NT2/D1 (cell line): Measurements from ENCODE around the gene RETREG3.
A peak's percentile ranks its signal among the peaks of the same experiment; 100 is the strongest.

Experiments used
- DNase-seq: peaks from one replicate; pipeline ENCODE4 v3.0.0-alpha.2; 2011; ENCODE audit warnings: low read depth, low spot score
- H3K27me3 ChIP-seq: 2 replicates; pipeline ENCODE4 v1.6.0; 2011; ENCODE audit warnings: mild to moderate bottlenecking; ENCODE audit not compliant: insufficient read length, insufficient read depth
- H3K36me3 ChIP-seq: 2 replicates; pipeline ENCODE4 v1.6.1; 2011; ENCODE audit warnings: mild to moderate bottlenecking, low read length, mixed read lengths; ENCODE audit not compliant: insufficient read depth, insufficient read length
- H3K4me1 ChIP-seq: 2 replicates; pipeline ENCODE4 v1.5.1; 2011; ENCODE audit not compliant: insufficient read depth, insufficient read length
- H3K4me3 ChIP-seq: 2 replicates; pipeline ENCODE4 v1.5.1; 2011; ENCODE audit warnings: low read depth; ENCODE audit not compliant: insufficient read length
- H3K9ac ChIP-seq: 2 replicates; pipeline ENCODE4 v1.6.0; 2011; ENCODE audit warnings: low read depth; ENCODE audit not compliant: insufficient read length
- H3K9me3 ChIP-seq: 2 replicates; pipeline ENCODE4 v1.5.1; 2011; ENCODE audit warnings: mild to moderate bottlenecking, low read length; ENCODE audit not compliant: insufficient read depth
- SUZ12 ChIP-seq: IDR thresholded peaks from 2 replicates; pipeline ENCODE4 v1.6.1; 2011; ENCODE audit not compliant: insufficient read length, insufficient read depth; ENCODE audit errors: extremely low read depth
- YY1 ChIP-seq: IDR thresholded peaks from 2 replicates; pipeline ENCODE4 v1.6.1; 2011; ENCODE audit not compliant: insufficient read length, insufficient read depth
- ZNF274 ChIP-seq: IDR thresholded peaks from 2 replicates; pipeline ENCODE4 v1.6.1; 2011; ENCODE audit warnings: mild to moderate bottlenecking, low read depth, low read length

Gene RETREG3

GRCh38 chr17:42573095-42573494 lies 36.1 kb downstream of the RETREG3 start:
- no peak overlapping the region for H3K9ac ChIP-seq
- TF ChIP-seq SUZ12 (no peak), YY1 (no peak), ZNF274 (no peak)
- no peak overlapping the region for H3K4me3 ChIP-seq
- H3K27me3 ChIP-seq, result no peaks in the 10 kb centered on the region
- DNase-seq, result no peak
- no peaks in the 10 kb centered on the region for H3K4me1 ChIP-seq
- H3K9me3 ChIP-seq, result no peaks in the 10 kb centered on the region
- H3K36me3 ChIP-seq, result peaks cover 87% of the 10 kb centered on the region

- Histone ChIP-seq H3K36me3 (peaks cover 90% of the 10 kb centered on the region), H3K4me1 (peaks cover 3% of the 10 kb centered on the region), H3K4me3 (no peak overlapping the region), H3K27me3 (no peaks in the 10 kb centered on the region), H3K9ac (no peak overlapping the region), H3K9me3 (no peaks in the 10 kb centered on the region)
- DNase-seq, result no peak
- TF ChIP-seq ZNF274 (no peak), YY1 (no peak), SUZ12 (no peak)
Measured at GRCh38 chr17:42571435-42572225, 37.5 kb downstream of the RETREG3 start.

GRCh38 chr17:42568341-42569111 lies 40.6 kb downstream of the RETREG3 start:
- no peak overlapping the region for H3K9ac ChIP-seq
- H3K4me3 ChIP-seq, result no peak overlapping the region

GRCh38 chr17:42566883-42567573 lies 42.1 kb downstream of the RETREG3 start, which contains the start of gene MLX:
Gene MLX (plus strand): TSS chr17:42567100. CDS start chr17:42567125, 25 bp downstream.
- Histone ChIP-seq H3K27me3 (no peaks in the 10 kb centered on the region), H3K9ac (peak within 1 kb of the TSS; percentile 88), H3K4me3 (peak within 1 kb of the TSS; percentile 91), H3K4me1 (peaks cover 19% of the 10 kb centered on the region), H3K36me3 (peaks cover 85% of the 10 kb centered on the region), H3K9me3 (no peaks in the 10 kb centered on the region)
- DNase-seq, result peak; percentile 68
- no peak for TF ChIP-seq SUZ12
- no peak for TF ChIP-seq YY1
- TF ChIP-seq ZNF274, result no peak

More at GRCh38 chr17:42568341-42569111, 40.6 kb downstream of the RETREG3 start:
- no peaks in the 10 kb centered on the region for H3K9me3 ChIP-seq
- H3K4me1 ChIP-seq, result peaks cover 14% of the 10 kb centered on the region
- TF ChIP-seq SUZ12 (no peak), YY1 (no peak), ZNF274 (no peak)
- H3K27me3 ChIP-seq, result no peaks in the 10 kb centered on the region
- peaks cover 91% of the 10 kb centered on the region for H3K36me3 ChIP-seq
- DNase-seq, result no peak

- TF ChIP-seq ZNF274 (no peak), YY1 (peak; percentile 28)
- peaks cover 19% of the 10 kb centered on the region for H3K4me1 ChIP-seq
- H3K36me3 ChIP-seq, result peaks cover 78% of the 10 kb centered on the region
- H3K4me3 ChIP-seq, result peak overlapping the region; percentile 91
- DNase-seq, result no peak
- H3K27me3 ChIP-seq, result no peaks in the 10 kb centered on the region
- H3K9me3 ChIP-seq, result no peaks in the 10 kb centered on the region
- H3K9ac ChIP-seq, result peak overlapping the region; percentile 88
Measured at GRCh38 chr17:42566215-42566882, 42.8 kb downstream of the RETREG3 start.

GRCh38 chr17:42565523-42566214 lies 43.5 kb downstream of the RETREG3 start:
- Histone ChIP-seq H3K9ac (peak overlapping the region; percentile 88), H3K4me1 (peaks cover 19% of the 10 kb centered on the region), H3K4me3 (no peak overlapping the region), H3K9me3 (no peaks in the 10 kb centered on the region), H3K27me3 (no peaks in the 10 kb centered on the region), H3K36me3 (peaks cover 72% of the 10 kb centered on the region)
- no peak for TF ChIP-seq YY1
- no peak for TF ChIP-seq SUZ12
- no peak for TF ChIP-seq ZNF274
- DNase-seq, result no peak
